ENCODE results near the gene WSB1.
"Not testable (repeated sequence)": the region's sequence is repeated elsewhere in the genome, so short reads cannot be mapped to it uniquely, and the experiment has no call there.

WSB1 gene

DNA sequence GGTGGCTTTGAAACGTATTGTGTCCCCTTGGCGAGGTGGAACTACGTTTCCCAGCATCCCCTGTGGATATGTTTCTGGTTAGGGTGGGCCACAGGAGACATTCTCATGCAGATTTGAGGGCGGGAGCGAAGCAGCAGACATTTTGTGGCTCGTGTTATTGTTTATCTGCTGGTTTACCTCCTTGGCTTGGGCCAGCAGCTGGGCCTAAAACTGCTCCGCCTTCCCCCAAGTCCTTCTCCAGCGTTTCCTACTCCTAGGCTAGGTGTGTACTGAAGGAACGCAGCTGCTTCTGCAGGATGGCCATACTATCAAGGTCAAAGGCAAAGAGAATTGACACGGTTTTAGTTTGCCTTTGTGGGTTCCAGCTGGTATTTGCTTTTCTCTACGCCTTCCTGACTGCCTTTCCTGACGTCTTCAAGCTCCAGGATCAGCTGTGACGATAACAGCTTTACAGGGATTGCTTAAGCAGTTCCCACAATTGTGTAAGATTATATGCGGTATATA is 17.2 kb upstream of the WSB1 start:
- Histone ChIP-seq H3K27ac (replicated peaks) (no peak overlapping the region), H3K4me3 (replicated peaks; ENCODE audit: insufficient read depth, low read length) (no peak overlapping the region), H3K27me3 (ENCODE audit: insufficient read depth, poor library complexity, severe bottlenecking) (no peaks in the 10 kb centered on the region)
- TF ChIP-seq, protein P1, sequence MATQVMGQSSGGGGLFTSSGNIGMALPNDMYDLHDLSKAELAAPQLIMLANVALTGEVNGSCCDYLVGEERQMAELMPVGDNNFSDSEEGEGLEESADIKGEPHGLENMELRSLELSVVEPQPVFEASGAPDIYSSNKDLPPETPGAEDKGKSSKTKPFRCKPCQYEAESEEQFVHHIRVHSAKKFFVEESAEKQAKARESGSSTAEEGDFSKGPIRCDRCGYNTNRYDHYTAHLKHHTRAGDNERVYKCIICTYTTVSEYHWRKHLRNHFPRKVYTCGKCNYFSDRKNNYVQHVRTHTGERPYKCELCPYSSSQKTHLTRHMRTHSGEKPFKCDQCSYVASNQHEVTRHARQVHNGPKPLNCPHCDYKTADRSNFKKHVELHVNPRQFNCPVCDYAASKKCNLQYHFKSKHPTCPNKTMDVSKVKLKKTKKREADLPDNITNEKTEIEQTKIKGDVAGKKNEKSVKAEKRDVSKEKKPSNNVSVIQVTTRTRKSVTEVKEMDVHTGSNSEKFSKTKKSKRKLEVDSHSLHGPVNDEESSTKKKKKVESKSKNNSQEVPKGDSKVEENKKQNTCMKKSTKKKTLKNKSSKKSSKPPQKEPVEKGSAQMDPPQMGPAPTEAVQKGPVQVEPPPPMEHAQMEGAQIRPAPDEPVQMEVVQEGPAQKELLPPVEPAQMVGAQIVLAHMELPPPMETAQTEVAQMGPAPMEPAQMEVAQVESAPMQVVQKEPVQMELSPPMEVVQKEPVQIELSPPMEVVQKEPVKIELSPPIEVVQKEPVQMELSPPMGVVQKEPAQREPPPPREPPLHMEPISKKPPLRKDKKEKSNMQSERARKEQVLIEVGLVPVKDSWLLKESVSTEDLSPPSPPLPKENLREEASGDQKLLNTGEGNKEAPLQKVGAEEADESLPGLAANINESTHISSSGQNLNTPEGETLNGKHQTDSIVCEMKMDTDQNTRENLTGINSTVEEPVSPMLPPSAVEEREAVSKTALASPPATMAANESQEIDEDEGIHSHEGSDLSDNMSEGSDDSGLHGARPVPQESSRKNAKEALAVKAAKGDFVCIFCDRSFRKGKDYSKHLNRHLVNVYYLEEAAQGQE (IDR thresholded peaks at IDR 0.05; ENCODE audit: insufficient replicate concordance, low read depth) = no peak
- TF ChIP-seq, protein P2, sequence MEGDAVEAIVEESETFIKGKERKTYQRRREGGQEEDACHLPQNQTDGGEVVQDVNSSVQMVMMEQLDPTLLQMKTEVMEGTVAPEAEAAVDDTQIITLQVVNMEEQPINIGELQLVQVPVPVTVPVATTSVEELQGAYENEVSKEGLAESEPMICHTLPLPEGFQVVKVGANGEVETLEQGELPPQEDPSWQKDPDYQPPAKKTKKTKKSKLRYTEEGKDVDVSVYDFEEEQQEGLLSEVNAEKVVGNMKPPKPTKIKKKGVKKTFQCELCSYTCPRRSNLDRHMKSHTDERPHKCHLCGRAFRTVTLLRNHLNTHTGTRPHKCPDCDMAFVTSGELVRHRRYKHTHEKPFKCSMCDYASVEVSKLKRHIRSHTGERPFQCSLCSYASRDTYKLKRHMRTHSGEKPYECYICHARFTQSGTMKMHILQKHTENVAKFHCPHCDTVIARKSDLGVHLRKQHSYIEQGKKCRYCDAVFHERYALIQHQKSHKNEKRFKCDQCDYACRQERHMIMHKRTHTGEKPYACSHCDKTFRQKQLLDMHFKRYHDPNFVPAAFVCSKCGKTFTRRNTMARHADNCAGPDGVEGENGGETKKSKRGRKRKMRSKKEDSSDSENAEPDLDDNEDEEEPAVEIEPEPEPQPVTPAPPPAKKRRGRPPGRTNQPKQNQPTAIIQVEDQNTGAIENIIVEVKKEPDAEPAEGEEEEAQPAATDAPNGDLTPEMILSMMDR (IDR thresholded peaks at IDR 0.05; ENCODE audit: insufficient read depth, low read length) = no peak
- TF ChIP-seq SPI1 (IDR thresholded peaks at IDR 0.05; ENCODE audit: borderline replicate concordance, low read depth) = no peak
- no peak for DNase-seq (ENCODE audit: low read depth in 1 of 2, low spot score in 1 of 2)

DNA sequence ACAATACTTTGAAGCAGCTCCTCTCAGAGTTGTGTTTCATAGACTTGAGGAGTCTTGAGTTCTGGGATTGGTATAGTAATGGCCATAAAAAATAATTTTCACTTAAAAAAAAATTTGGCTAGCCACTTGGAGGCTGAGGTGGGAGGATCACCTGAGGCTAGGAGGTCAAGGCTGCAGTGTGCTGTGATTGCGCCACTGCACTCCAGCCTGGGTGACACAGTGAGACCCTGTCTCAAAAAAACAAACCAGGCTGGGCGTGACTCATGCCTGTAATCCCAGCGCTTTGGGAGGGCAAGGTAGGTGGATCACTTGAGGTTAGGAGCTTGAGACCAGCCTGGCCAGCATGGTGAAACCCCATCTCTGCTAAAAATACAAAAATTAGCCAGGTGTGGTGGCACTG is 14.8 kb upstream of the WSB1 start:
- H3K27ac ChIP-seq (replicated peaks); DNase-seq (ENCODE audit: low read depth in 1 of 2, low spot score in 1 of 2); H3K27me3 ChIP-seq (ENCODE audit: insufficient read depth, poor library complexity, severe bottlenecking); H3K4me3 ChIP-seq (replicated peaks; ENCODE audit: insufficient read depth, low read length): not testable (repeated sequence)

DNA sequence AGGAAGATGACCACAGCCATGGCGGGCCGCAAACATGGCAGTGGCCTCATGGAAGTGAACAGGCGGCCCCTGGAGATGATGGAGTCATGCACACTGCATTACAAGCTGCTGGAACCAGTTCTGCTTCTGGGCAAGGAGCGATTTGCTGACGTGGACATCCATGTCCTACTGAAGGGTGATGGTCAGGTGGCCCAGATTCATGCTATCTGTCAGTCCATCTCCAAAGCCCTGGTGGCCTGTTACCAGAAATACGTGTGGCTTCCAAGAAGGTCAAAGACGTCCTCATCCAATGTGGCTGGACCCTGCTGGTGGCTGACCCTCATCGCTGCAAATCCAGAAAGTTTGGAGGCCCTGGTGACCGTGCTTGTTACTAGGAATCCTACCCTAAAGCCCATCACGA is 13.4 kb upstream of the WSB1 start:
- no peak for TF ChIP-seq POLR2AphosphoS5 (IDR thresholded peaks at IDR 0.05; ENCODE audit: low read depth)
- TF ChIP-seq, protein P1 (IDR thresholded peaks at IDR 0.05; ENCODE audit: insufficient replicate concordance, low read depth) = no peak
- no peak for TF ChIP-seq GABPA (IDR thresholded peaks at IDR 0.05; ENCODE audit: low read depth)
- TF ChIP-seq, protein P2 (IDR thresholded peaks at IDR 0.05; ENCODE audit: insufficient read depth, low read length) = no peak
- TF ChIP-seq SPI1 (IDR thresholded peaks at IDR 0.05; ENCODE audit: borderline replicate concordance, low read depth) = no peak
- no peak for DNase-seq (ENCODE audit: low read depth in 1 of 2, low spot score in 1 of 2)
- H3K27ac ChIP-seq (replicated peaks) = no peak overlapping the region
- H3K27me3 ChIP-seq (ENCODE audit: insufficient read depth, poor library complexity, severe bottlenecking) = no peaks in the 10 kb centered on the region
- H3K4me3 ChIP-seq (replicated peaks; ENCODE audit: insufficient read depth, low read length) = no peak overlapping the region

DNA sequence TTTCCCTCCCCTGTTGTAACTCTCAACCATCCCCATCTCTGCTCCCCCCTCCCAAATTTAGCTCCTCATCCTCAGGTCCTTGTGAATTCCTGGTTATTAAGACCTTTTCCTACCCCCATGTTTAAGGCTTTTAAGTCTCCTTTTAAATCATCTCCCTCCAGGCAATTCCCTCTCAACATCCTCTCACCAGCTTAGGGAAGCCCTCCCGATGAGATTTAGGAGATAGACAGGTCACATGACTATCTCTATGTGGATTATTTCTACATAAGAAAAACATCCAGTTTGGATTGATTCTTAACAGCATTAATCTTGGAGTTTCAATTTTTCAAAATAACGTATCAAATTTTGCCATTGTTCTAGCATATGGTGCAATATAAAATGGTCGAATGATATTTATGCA is 12.5 kb upstream of the WSB1 start:
- TF ChIP-seq POLR2AphosphoS5 (IDR thresholded peaks at IDR 0.05; ENCODE audit: low read depth) (no peak), GABPA (IDR thresholded peaks at IDR 0.05; ENCODE audit: low read depth) (no peak), SPI1 (IDR thresholded peaks at IDR 0.05; ENCODE audit: borderline replicate concordance, low read depth) (no peak)
- TF ChIP-seq, protein P1 (IDR thresholded peaks at IDR 0.05; ENCODE audit: insufficient replicate concordance, low read depth) = no peak
- TF ChIP-seq, protein P2 (IDR thresholded peaks at IDR 0.05; ENCODE audit: insufficient read depth, low read length) = no peak
- no peaks in the 10 kb centered on the region for H3K27me3 ChIP-seq (ENCODE audit: insufficient read depth, poor library complexity, severe bottlenecking)
- H3K4me3 ChIP-seq (replicated peaks; ENCODE audit: insufficient read depth, low read length) = no peak overlapping the region
- H3K27ac ChIP-seq (replicated peaks) = peak overlapping the region; percentile 58
- DNase-seq (ENCODE audit: low read depth in 1 of 2, low spot score in 1 of 2) = no peak
